ENCODE data around the gene GSTM4. TPM values are rescaled to one million over a fixed set of nuclear protein-coding genes. Genes with fewer than 3 reads are reported as not detected.

The GSTM4 gene
- total and polyA plus RNA-seq, 9 of the 15 experiments (the other 6 are each of a cell fraction or from before 2014, with no cell fraction given), result 18.8 to 53.4 (median 38.8) TPM

DNA sequence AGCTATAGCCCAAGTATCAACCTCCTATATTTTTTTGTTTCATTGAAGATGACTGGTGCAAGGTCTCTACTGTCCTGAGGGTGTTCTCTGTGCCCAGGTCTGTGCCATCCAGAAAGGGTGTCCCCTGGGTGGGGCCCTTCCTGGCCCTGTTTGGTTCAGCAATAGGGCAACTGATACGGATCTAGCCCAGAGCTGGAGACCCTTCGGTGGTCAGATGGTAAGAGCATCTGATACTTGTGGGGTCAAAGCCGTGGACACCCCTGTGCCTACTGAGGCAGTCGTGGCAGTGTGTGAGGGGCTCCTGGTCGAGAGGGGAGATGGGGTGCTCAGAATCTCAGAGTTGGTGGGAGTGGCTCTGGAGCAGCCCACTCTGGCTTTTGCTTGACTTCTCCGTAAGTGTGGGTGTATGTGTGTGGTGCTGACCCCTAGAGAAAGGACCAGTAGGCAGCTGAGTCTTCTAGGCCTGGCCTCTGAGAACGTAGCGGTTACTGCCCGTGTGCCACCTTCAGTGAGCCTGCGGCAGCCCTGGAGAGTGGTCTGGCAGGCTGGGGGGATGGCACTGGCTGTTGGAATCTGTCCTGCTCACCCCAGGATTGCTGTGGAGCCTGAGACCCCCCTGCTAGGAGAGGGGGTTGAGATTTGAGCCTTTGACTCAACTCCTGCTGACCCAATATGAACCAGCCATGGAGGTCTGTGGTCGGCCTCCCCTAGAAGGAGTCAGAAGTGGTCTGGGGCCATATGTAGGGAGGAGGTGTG, 33.6 kb upstream of the GSTM4 start:
- H3K27me3 ChIP-seq (ENCODE audit: control insufficient read depth in 2 of 2, insufficient read depth in 2 of 2, low read length in 2 of 2), result no peaks in the 10 kb centered on the region
- H3K9ac ChIP-seq (ENCODE audit: insufficient read depth in 1 of 2, low read depth in 2 of 2, low read length in 2 of 2), result peak overlapping the region in 1 of 2 experiments; percentile 61; a peak in 2 of 4 replicates
- FAIRE-seq, result no peak
- TF ChIP-seq RBM22 (IDR thresholded peaks at IDR 0.05; ENCODE audit: low read depth, low read length, poor library complexity, severe bottlenecking) (no peak), ZNF224 (CRISPR knock-in tag; IDR thresholded peaks at IDR 0.05) (no peak)
- TF ChIP-seq, protein P1, sequence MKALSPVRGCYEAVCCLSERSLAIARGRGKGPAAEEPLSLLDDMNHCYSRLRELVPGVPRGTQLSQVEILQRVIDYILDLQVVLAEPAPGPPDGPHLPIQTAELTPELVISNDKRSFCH (CRISPR knock-in tag; IDR thresholded peaks at IDR 0.05), result no peak
- TF ChIP-seq, protein P1 (tag; IDR thresholded peaks at IDR 0.05), result no peak
- TF ChIP-seq, protein P2, sequence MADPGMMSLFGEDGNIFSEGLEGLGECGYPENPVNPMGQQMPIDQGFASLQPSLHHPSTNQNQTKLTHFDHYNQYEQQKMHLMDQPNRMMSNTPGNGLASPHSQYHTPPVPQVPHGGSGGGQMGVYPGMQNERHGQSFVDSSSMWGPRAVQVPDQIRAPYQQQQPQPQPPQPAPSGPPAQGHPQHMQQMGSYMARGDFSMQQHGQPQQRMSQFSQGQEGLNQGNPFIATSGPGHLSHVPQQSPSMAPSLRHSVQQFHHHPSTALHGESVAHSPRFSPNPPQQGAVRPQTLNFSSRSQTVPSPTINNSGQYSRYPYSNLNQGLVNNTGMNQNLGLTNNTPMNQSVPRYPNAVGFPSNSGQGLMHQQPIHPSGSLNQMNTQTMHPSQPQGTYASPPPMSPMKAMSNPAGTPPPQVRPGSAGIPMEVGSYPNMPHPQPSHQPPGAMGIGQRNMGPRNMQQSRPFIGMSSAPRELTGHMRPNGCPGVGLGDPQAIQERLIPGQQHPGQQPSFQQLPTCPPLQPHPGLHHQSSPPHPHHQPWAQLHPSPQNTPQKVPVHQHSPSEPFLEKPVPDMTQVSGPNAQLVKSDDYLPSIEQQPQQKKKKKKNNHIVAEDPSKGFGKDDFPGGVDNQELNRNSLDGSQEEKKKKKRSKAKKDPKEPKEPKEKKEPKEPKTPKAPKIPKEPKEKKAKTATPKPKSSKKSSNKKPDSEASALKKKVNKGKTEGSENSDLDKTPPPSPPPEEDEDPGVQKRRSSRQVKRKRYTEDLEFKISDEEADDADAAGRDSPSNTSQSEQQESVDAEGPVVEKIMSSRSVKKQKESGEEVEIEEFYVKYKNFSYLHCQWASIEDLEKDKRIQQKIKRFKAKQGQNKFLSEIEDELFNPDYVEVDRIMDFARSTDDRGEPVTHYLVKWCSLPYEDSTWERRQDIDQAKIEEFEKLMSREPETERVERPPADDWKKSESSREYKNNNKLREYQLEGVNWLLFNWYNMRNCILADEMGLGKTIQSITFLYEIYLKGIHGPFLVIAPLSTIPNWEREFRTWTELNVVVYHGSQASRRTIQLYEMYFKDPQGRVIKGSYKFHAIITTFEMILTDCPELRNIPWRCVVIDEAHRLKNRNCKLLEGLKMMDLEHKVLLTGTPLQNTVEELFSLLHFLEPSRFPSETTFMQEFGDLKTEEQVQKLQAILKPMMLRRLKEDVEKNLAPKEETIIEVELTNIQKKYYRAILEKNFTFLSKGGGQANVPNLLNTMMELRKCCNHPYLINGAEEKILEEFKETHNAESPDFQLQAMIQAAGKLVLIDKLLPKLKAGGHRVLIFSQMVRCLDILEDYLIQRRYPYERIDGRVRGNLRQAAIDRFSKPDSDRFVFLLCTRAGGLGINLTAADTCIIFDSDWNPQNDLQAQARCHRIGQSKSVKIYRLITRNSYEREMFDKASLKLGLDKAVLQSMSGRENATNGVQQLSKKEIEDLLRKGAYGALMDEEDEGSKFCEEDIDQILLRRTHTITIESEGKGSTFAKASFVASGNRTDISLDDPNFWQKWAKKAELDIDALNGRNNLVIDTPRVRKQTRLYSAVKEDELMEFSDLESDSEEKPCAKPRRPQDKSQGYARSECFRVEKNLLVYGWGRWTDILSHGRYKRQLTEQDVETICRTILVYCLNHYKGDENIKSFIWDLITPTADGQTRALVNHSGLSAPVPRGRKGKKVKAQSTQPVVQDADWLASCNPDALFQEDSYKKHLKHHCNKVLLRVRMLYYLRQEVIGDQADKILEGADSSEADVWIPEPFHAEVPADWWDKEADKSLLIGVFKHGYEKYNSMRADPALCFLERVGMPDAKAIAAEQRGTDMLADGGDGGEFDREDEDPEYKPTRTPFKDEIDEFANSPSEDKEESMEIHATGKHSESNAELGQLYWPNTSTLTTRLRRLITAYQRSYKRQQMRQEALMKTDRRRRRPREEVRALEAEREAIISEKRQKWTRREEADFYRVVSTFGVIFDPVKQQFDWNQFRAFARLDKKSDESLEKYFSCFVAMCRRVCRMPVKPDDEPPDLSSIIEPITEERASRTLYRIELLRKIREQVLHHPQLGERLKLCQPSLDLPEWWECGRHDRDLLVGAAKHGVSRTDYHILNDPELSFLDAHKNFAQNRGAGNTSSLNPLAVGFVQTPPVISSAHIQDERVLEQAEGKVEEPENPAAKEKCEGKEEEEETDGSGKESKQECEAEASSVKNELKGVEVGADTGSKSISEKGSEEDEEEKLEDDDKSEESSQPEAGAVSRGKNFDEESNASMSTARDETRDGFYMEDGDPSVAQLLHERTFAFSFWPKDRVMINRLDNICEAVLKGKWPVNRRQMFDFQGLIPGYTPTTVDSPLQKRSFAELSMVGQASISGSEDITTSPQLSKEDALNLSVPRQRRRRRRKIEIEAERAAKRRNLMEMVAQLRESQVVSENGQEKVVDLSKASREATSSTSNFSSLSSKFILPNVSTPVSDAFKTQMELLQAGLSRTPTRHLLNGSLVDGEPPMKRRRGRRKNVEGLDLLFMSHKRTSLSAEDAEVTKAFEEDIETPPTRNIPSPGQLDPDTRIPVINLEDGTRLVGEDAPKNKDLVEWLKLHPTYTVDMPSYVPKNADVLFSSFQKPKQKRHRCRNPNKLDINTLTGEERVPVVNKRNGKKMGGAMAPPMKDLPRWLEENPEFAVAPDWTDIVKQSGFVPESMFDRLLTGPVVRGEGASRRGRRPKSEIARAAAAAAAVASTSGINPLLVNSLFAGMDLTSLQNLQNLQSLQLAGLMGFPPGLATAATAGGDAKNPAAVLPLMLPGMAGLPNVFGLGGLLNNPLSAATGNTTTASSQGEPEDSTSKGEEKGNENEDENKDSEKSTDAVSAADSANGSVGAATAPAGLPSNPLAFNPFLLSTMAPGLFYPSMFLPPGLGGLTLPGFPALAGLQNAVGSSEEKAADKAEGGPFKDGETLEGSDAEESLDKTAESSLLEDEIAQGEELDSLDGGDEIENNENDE (IDR thresholded peaks at IDR 0.05; ENCODE audit: low read depth, low read length), result no peak

More for the DNA sequence above, 33.6 kb upstream of the GSTM4 start:
- intact Hi-C loops (cut with micrococcal nuclease), result no loop called here
- Histone ChIP-seq H4K20me1 (replicated peaks; ENCODE audit: control insufficient read depth, insufficient read depth, low read length) (peaks cover 5% of the 10 kb centered on the region; the same call in 1 of the 2 replicates), H3K4me3 (no peak overlapping the region), H3K36me3 (ENCODE audit: control insufficient read depth, insufficient read depth, low read length) (peaks cover 16% of the 10 kb centered on the region; the same call in 2 of the 3 replicates), H3K27ac (ENCODE audit: extremely low read depth, low read depth, low read length) (no peak overlapping the region), H3K4me2 (ENCODE audit: insufficient read depth, low read length) (peak overlapping the region; percentile 31; the same call in 1 of the 2 replicates), H2AFZ (ENCODE audit: low read depth, low read length) (no peak overlapping the region), H3K9me1 (ENCODE audit: control insufficient read depth, insufficient read depth, low read length) (no peaks in the 10 kb centered on the region), H3K79me2 (ENCODE audit: control insufficient read depth, insufficient read depth, low read length) (peaks cover 55% of the 10 kb centered on the region), H3K9me3 (replicated peaks; ENCODE audit: control insufficient read depth, insufficient read depth, low read depth, low read length) (no peaks in the 10 kb centered on the region), H3K4me1 (replicated peaks in 1 of 2; ENCODE audit: control insufficient read depth in 2 of 2, insufficient read depth in 2 of 2, low read length in 2 of 2) (peaks cover 32 to 73% of the 10 kb centered on the region in 2 experiments)
- POLR2A ChIA-PET, result interaction anchor here (0.7 to 1.9 kb wide), 3 partner anchors 8 to 105 kb away, joined by 3 to 5 read pairs (median 3); partner anchors contain the start of gene GNAI3
- in situ Hi-C loops (cut with MboI), result loop anchor here (5.0 kb wide), 1 partner anchor 75 kb away; the partner anchor contains the start of gene GNAI3
- no peak for ATAC-seq
- DNase-seq (ENCODE audit: extremely low read depth in 1 of 4, low spot score in 3 of 4), result no peak
- 79% methylated on average over 11 of the region's 11 CpGs for WGBS (ENCODE audit: insufficient coverage, low coverage, missing lambda C conversion rate)
- CTCF ChIA-PET (ENCODE audit: low intra/inter-chr PET ratio), result no interaction called here
- no TSS peak for BruUV-seq (replicated peaks)

All from K562 (cell line).